A549 (cell line): Measurements from ENCODE around the gene PROK2.

Experiments used
- CBX2 ChIP-seq: fragments of 200-600 bp; sonication (generic); IDR thresholded peaks from 2 replicates; pipeline ENCODE4 v1.6.1; 2016; ENCODE audit warnings: low read depth, mild to moderate bottlenecking, borderline replicate concordance
- CEBPB ChIP-seq, 2 experiments: fragments of >200 bp in 1 of 2; sonication (Bioruptor Twin) in 1 of 2; formaldehyde crosslinking in 1 of 2; IDR thresholded peaks; 2 replicates each; pipeline ENCODE4 v1.6.1; 2012 to 2016
- EHMT2 ChIP-seq: fragments of 200-600 bp; sonication (generic); IDR thresholded peaks from 2 replicates; pipeline ENCODE4 v1.6.1; 2016; ENCODE audit warnings: antibody characterized with exemption, low read depth, mild to moderate bottlenecking, moderate library complexity
- EP300 ChIP-seq, 2 experiments: fragments of >200 bp; sonication (Bioruptor Twin); formaldehyde crosslinking; IDR thresholded peaks; 2 replicates in 1 of 2; 3 replicates in 1 of 2; pipeline ENCODE4 v1.6.1; 2016 to 2017
- FOXS1 ChIP-seq: fragments of 250-450 bp; sonication (Bioruptor Pico); IDR thresholded peaks from 2 replicates; pipeline ENCODE4 v1.5.0; 2020; ENCODE audit warnings: mild to moderate bottlenecking, moderate library complexity
- HOXA7 ChIP-seq: fragments of 250-450 bp; sonication (Bioruptor Pico); IDR thresholded peaks from 2 replicates; pipeline ENCODE4 v1.5.0; 2020; ENCODE audit warnings: mild to moderate bottlenecking, moderate library complexity
- MAZ ChIP-seq: fragments of 150-350 bp; IDR thresholded peaks from 2 replicates; pipeline ENCODE4 v1.6.1; 2014; ENCODE audit warnings: antibody characterized with exemption, low read depth, low read length, borderline replicate concordance
- POLR2A ChIP-seq: IDR thresholded peaks from 2 replicates; pipeline ENCODE4 v1.6.1; 2012; ENCODE audit warnings: mild to moderate bottlenecking, low read length
- RNF2 ChIP-seq: fragments of 200-600 bp; sonication (generic); IDR thresholded peaks from 2 replicates; pipeline ENCODE4 v1.6.1; 2016; ENCODE audit warnings: low read depth, mild to moderate bottlenecking, antibody characterized with exemption, moderate library complexity, borderline replicate concordance
- TF ChIP-seq, protein P1 (sequence below): fragments of >200 bp; sonication (Bioruptor Twin); formaldehyde crosslinking; IDR thresholded peaks from 3 replicates; pipeline ENCODE4 v1.5.1; 2016
- TF ChIP-seq, protein P2 (sequence below): IDR thresholded peaks from 2 replicates; pipeline ENCODE4 v1.6.1; 2012

DNA sequence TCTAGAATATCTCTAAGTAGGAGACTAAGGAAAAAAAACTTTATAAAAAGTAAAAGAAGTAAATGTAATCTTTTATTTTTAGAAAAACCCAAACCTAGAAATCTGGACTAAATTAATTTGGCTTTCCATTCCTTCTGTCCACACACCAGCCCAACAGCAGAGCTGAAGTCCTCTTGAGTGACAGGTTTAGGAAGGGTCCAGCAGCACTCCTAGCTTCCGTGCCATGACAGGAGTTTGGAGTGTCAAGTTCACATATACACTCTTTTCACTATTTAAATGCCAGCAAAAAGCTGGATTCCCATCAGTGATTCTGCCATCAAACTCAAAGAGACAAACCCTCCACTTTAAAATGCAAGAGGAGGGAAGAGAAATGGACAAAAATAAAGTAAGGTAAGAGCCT is 13.1 kb downstream of the PROK2 start:
- no peak for TF ChIP-seq MAZ
- TF ChIP-seq, protein P1, sequence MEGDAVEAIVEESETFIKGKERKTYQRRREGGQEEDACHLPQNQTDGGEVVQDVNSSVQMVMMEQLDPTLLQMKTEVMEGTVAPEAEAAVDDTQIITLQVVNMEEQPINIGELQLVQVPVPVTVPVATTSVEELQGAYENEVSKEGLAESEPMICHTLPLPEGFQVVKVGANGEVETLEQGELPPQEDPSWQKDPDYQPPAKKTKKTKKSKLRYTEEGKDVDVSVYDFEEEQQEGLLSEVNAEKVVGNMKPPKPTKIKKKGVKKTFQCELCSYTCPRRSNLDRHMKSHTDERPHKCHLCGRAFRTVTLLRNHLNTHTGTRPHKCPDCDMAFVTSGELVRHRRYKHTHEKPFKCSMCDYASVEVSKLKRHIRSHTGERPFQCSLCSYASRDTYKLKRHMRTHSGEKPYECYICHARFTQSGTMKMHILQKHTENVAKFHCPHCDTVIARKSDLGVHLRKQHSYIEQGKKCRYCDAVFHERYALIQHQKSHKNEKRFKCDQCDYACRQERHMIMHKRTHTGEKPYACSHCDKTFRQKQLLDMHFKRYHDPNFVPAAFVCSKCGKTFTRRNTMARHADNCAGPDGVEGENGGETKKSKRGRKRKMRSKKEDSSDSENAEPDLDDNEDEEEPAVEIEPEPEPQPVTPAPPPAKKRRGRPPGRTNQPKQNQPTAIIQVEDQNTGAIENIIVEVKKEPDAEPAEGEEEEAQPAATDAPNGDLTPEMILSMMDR = no peak
- TF ChIP-seq EHMT2 = no peak
- no peak for TF ChIP-seq FOXS1 (CRISPR knock-in tag)
- TF ChIP-seq, protein P2, sequence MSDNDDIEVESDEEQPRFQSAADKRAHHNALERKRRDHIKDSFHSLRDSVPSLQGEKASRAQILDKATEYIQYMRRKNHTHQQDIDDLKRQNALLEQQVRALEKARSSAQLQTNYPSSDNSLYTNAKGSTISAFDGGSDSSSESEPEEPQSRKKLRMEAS = no peak
- TF ChIP-seq POLR2A = no peak
- TF ChIP-seq EP300 (IDR thresholded peaks at IDR 0.05) = no peak
- TF ChIP-seq CEBPB (IDR thresholded peaks at IDR 0.05) = no peak
- no peak for TF ChIP-seq CBX2
- no peak for TF ChIP-seq RNF2
- TF ChIP-seq HOXA7 (CRISPR knock-in tag) = no peak
